H9 (cell line): Measurements from ENCODE around the gene TTC7B. TPM values are rescaled to one million over a fixed set of nuclear protein-coding genes. Genes with fewer than 3 reads are reported as not detected.

ENCODE experiments used
- DNase-seq: peaks from one replicate; pipeline ENCODE4 v3.0.0-alpha.2; 2017
- H2AFZ ChIP-seq: one replicate; pipeline ENCODE4 v1.6.1; 2013; ENCODE audit warnings: mild to moderate bottlenecking, low read length, control low read depth, moderate library complexity
- H2AK5ac ChIP-seq: 2 replicates; pipeline ENCODE4 v1.6.1; 2013; ENCODE audit warnings: low read length, control low read depth, mixed read lengths; ENCODE audit not compliant: insufficient read length
- H2BK120ac ChIP-seq: one replicate; pipeline ENCODE4 v1.6.1; 2013; ENCODE audit warnings: low read depth, mild to moderate bottlenecking, low read length, control low read depth, inconsistent platforms; ENCODE audit not compliant: poor library complexity, severe bottlenecking
- H2BK12ac ChIP-seq: 2 replicates; pipeline ENCODE4 v1.6.1; 2013; ENCODE audit warnings: low read length, control low read depth, mixed read lengths, low read depth; ENCODE audit not compliant: insufficient read length
- H2BK15ac ChIP-seq: 2 replicates; pipeline ENCODE4 v1.6.1; 2013; ENCODE audit warnings: low read depth, low read length, control low read depth
- H2BK20ac ChIP-seq: one replicate; pipeline ENCODE4 v1.6.1; 2013; ENCODE audit warnings: low read depth, mild to moderate bottlenecking, low read length, control low read depth, inconsistent platforms; ENCODE audit not compliant: poor library complexity, severe bottlenecking
- H2BK5ac ChIP-seq: 2 replicates; pipeline ENCODE4 v1.6.1; 2013; ENCODE audit warnings: low read length, control low read depth, mixed read lengths; ENCODE audit not compliant: insufficient read length
- H3K14ac ChIP-seq: 2 replicates; pipeline ENCODE4 v1.6.1; 2013; ENCODE audit warnings: low read length, control low read depth; ENCODE audit not compliant: insufficient read depth
- H3K18ac ChIP-seq: 2 replicates; pipeline ENCODE4 v1.6.1; 2013; ENCODE audit warnings: low read depth, mild to moderate bottlenecking, mixed read lengths, low read length, control low read depth; ENCODE audit not compliant: insufficient read length
- H3K23ac ChIP-seq: 2 replicates; pipeline ENCODE4 v1.6.1; 2013; ENCODE audit warnings: low read length, control low read depth, mixed read lengths, low read depth; ENCODE audit not compliant: insufficient read length
- H3K23me2 ChIP-seq: 2 replicates; pipeline ENCODE4 v1.6.1; 2013; ENCODE audit warnings: low read depth, mild to moderate bottlenecking, mixed read lengths, low read length, control low read depth; ENCODE audit not compliant: insufficient read length, poor library complexity, severe bottlenecking
- H3K27ac ChIP-seq: 2 replicates; pipeline ENCODE4 v1.5.1; 2013; ENCODE audit warnings: low read length, control low read depth, mixed read lengths, low read depth; ENCODE audit not compliant: insufficient read length
- H3K27me3 ChIP-seq: 2 replicates; pipeline ENCODE4 v1.6.1; 2013; ENCODE audit warnings: low read length, control low read depth, inconsistent platforms; ENCODE audit not compliant: insufficient read depth
- H3K4ac ChIP-seq: 2 replicates; pipeline ENCODE4 v1.6.1; 2013; ENCODE audit warnings: low read depth, mild to moderate bottlenecking, control low read depth, inconsistent platforms, low read length, moderate library complexity
- H3K4me1 ChIP-seq: 2 replicates; pipeline ENCODE4 v1.6.1; 2013; ENCODE audit warnings: low read length, control low read depth, inconsistent platforms; ENCODE audit not compliant: insufficient read depth
- H3K4me2 ChIP-seq: 2 replicates; pipeline ENCODE4 v1.6.1; 2013; ENCODE audit warnings: low read length, control low read depth, mixed read lengths; ENCODE audit not compliant: insufficient read length, insufficient read depth
- H3K56ac ChIP-seq: 2 replicates; pipeline ENCODE4 v1.6.1; 2013; ENCODE audit warnings: low read depth, mild to moderate bottlenecking, mixed read lengths, low read length, control low read depth; ENCODE audit not compliant: insufficient read length
- H3K79me1 ChIP-seq: 2 replicates; pipeline ENCODE4 v1.6.1; 2013; ENCODE audit warnings: low read depth, mild to moderate bottlenecking, moderate library complexity, low read length, control low read depth, inconsistent platforms; ENCODE audit not compliant: insufficient read depth, poor library complexity, severe bottlenecking
- H3K79me2 ChIP-seq: 2 replicates; pipeline ENCODE4 v1.6.1; 2013; ENCODE audit warnings: low read length, control low read depth, inconsistent platforms; ENCODE audit not compliant: insufficient read depth
- H3K9ac ChIP-seq: 2 replicates; pipeline ENCODE4 v1.6.1; 2013; ENCODE audit warnings: low read length, control low read depth, mixed read lengths; ENCODE audit not compliant: insufficient read length; ENCODE audit errors: extremely low read depth
- H3K9me3 ChIP-seq: one replicate; pipeline ENCODE4 v1.6.1; 2013; ENCODE audit warnings: low read depth, low read length, inconsistent platforms; ENCODE audit not compliant: control insufficient read depth
- H3T11ph ChIP-seq: one replicate; pipeline ENCODE4 v1.6.1; 2013; ENCODE audit warnings: mild to moderate bottlenecking, low read length, control low read depth, inconsistent platforms
- H4K20me1 ChIP-seq: one replicate; pipeline ENCODE4 v1.6.1; 2013; ENCODE audit not compliant: control insufficient read depth, insufficient read length, insufficient read depth
- H4K5ac ChIP-seq: 2 replicates; pipeline ENCODE4 v1.6.1; 2013; ENCODE audit warnings: low read depth, mild to moderate bottlenecking, mixed read lengths, low read length, control low read depth; ENCODE audit not compliant: insufficient read length
- H4K8ac ChIP-seq: replicated peaks from 2 replicates; pipeline ENCODE4 v1.6.1; 2013; ENCODE audit warnings: low read length, control low read depth, mixed read lengths, low read depth; ENCODE audit not compliant: insufficient read length
- H4K91ac ChIP-seq: 2 replicates; pipeline ENCODE4 v1.6.1; 2013; ENCODE audit warnings: low read depth, mild to moderate bottlenecking, moderate library complexity, mixed read lengths, low read length, control low read depth; ENCODE audit not compliant: insufficient read length
- H3K27ac Mint-ChIP-seq, 3 experiments: 2 replicates in 2 of 3; 3 replicates in 1 of 3; pipeline ENCODE4 v1.8.0; 2020 to 2021; ENCODE audit warnings: mixed read lengths in 3 of 3, mild to moderate bottlenecking in 1 of 3, moderate library complexity in 1 of 3
- H3K27me3 Mint-ChIP-seq: 2 replicates; pipeline ENCODE4 v1.8.0; 2021; ENCODE audit warnings: low read depth, mild to moderate bottlenecking, moderate library complexity, mixed read lengths
- H3K36me3 Mint-ChIP-seq, 3 experiments: 2 replicates in 2 of 3; 3 replicates in 1 of 3; pipeline ENCODE4 v1.8.0; 2020 to 2021; ENCODE audit warnings: low read depth in 3 of 3, mixed read lengths in 3 of 3; ENCODE audit not compliant: insufficient read depth in 1 of 3
- H3K4me1 Mint-ChIP-seq, 2 experiments: 2 replicates each; pipeline ENCODE4 v1.8.0; 2020; ENCODE audit warnings: mixed read lengths in 2 of 2
- H3K4me3 Mint-ChIP-seq, 2 experiments: 2 replicates in 1 of 2; 3 replicates in 1 of 2; pipeline ENCODE4 v1.8.0; 2020 to 2021; ENCODE audit warnings: mild to moderate bottlenecking in 2 of 2, mixed read lengths in 2 of 2, moderate library complexity in 1 of 2
- H3K9me3 Mint-ChIP-seq, 2 experiments: 2 replicates in 1 of 2; 3 replicates in 1 of 2; pipeline ENCODE4 v1.8.0; 2020; ENCODE audit warnings: mild to moderate bottlenecking in 2 of 2, mixed read lengths in 2 of 2, moderate library complexity in 1 of 2
- WGBS: extraction: QIAGEN DNeasy Blood & Tissue Kit; methylation state at CpG from one replicate; pipeline ENCODE4 v1.1.7; 2013; ENCODE audit warnings: missing lambda C conversion rate, low lambda C conversion rate, mixed read lengths; ENCODE audit not compliant: insufficient read length; ENCODE audit errors: extremely low coverage; 5-methylcytosine and 5-hydroxymethylcytosine counted together
- total RNA-seq: library from RNA; stranded (reverse); gene quantifications from 2 replicates; pipeline ENCODE4 v1.2.1, GENCODE V29; 2021
- TF ChIP-seq, protein P1 (sequence below): fragments of 200-600 bp; sonication (generic); conservative IDR thresholded peaks from 3 replicates; pipeline ENCODE4 v1.8.0; 2021; ENCODE audit warnings: antibody characterized with exemption, mild to moderate bottlenecking

Gene TTC7B
- total RNA-seq, 1 experiment from 2014 or later: 33.7 TPM

DNA sequence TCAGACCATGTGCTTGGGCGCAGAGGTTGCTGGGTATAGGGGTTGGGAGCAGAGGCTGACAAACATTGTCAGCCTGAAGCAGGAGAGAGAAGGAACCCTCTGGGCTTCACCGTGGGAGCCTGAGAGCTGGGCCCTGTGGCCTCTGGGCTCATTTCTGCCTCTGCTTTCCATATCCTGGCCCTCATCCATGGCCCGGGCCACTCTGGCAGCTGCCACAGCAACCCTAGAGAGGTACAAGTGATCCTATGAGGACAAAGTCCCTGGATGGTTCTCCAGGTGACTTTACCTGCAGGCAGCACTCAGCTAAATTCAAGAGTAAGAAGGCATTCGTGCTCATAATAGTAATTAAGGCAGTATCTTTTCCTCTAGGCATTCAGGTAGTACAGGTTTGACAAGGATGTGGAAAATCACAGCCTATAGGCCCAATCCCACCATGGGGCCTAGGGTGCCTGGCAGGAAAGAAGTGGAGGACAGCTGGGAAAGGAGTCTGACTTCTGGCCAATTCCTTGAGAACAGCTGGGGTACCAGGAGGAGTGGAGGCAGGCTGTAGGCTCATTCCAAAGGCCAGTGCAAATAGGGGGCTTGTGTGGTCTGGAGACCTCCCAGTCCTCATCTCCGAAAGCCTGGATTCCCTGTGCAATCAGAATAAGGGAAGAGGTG is 3.6 kb upstream of the TTC7B start:
- Mint-ChIP-seq H3K4me3 (no peak overlapping the region; a peak in 1 of 5 replicates), H3K9me3 (peaks cover 26 to 30% of the 10 kb centered on the region in 2 experiments), H3K4me1 (peaks cover 5 to 8% of the 10 kb centered on the region in 2 experiments), H3K27ac (no peak overlapping the region), H3K27me3 (peaks cover 38% of the 10 kb centered on the region), H3K36me3 (peaks cover 6 to 12% (median 7%) of the 10 kb centered on the region in 3 experiments)
- Histone ChIP-seq H3K23ac (no peak overlapping the region), H3T11ph (no peak overlapping the region), H2BK5ac (no peak overlapping the region), H3K9me3 (no peaks in the 10 kb centered on the region), H4K5ac (no peak overlapping the region), H3K4me2 (no peak overlapping the region), H2BK20ac (no peak overlapping the region), H2BK15ac (no peak overlapping the region), H3K4me1 (no peaks in the 10 kb centered on the region), H2AK5ac (no peak overlapping the region), H3K79me1 (no peaks in the 10 kb centered on the region), H3K27ac (no peak overlapping the region), H2BK120ac (no peak overlapping the region), H2AFZ (no peak overlapping the region), H4K91ac (no peak overlapping the region), H4K8ac (no peak overlapping the region), H2BK12ac (no peak overlapping the region), H3K27me3 (no peaks in the 10 kb centered on the region), H3K23me2 (peaks cover 4% of the 10 kb centered on the region), H3K79me2 (no peaks in the 10 kb centered on the region), H3K4ac (no peak overlapping the region), H3K56ac (no peak overlapping the region), H3K9ac (no peak overlapping the region), H3K18ac (no peak overlapping the region), H3K14ac (no peak overlapping the region), H4K20me1 (no peaks in the 10 kb centered on the region)
- no CpG with 5 or more reads among the region's 5 CpGs for WGBS
- TF ChIP-seq, protein P1, sequence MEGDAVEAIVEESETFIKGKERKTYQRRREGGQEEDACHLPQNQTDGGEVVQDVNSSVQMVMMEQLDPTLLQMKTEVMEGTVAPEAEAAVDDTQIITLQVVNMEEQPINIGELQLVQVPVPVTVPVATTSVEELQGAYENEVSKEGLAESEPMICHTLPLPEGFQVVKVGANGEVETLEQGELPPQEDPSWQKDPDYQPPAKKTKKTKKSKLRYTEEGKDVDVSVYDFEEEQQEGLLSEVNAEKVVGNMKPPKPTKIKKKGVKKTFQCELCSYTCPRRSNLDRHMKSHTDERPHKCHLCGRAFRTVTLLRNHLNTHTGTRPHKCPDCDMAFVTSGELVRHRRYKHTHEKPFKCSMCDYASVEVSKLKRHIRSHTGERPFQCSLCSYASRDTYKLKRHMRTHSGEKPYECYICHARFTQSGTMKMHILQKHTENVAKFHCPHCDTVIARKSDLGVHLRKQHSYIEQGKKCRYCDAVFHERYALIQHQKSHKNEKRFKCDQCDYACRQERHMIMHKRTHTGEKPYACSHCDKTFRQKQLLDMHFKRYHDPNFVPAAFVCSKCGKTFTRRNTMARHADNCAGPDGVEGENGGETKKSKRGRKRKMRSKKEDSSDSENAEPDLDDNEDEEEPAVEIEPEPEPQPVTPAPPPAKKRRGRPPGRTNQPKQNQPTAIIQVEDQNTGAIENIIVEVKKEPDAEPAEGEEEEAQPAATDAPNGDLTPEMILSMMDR: no peak
- no peak for DNase-seq
